ENCODE data around the gene PAX9.

DNA sequence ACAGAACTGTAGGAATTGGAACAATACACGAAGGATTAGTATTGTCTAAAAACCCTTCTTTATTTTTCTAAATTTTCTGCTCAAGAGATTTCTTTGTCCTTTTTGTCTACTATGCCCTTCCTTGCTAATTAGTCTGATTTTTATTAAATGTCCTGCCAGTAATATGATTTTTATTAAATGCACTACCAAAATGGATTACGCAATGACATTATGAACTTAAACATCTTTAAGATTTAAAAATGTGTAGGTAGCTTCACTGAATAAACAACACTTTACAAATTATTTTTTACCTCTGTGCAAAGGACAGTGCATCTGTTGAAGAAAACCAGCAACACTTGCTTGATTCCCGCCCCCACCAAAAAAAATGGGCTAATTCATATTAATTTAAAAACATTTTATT, 8.2 kb upstream of the PAX9 start:
- TF ChIP-seq, protein P1, sequence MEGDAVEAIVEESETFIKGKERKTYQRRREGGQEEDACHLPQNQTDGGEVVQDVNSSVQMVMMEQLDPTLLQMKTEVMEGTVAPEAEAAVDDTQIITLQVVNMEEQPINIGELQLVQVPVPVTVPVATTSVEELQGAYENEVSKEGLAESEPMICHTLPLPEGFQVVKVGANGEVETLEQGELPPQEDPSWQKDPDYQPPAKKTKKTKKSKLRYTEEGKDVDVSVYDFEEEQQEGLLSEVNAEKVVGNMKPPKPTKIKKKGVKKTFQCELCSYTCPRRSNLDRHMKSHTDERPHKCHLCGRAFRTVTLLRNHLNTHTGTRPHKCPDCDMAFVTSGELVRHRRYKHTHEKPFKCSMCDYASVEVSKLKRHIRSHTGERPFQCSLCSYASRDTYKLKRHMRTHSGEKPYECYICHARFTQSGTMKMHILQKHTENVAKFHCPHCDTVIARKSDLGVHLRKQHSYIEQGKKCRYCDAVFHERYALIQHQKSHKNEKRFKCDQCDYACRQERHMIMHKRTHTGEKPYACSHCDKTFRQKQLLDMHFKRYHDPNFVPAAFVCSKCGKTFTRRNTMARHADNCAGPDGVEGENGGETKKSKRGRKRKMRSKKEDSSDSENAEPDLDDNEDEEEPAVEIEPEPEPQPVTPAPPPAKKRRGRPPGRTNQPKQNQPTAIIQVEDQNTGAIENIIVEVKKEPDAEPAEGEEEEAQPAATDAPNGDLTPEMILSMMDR (IDR thresholded peaks at IDR 0.05; ENCODE audit: insufficient read depth, low read length, poor library complexity, severe bottlenecking): no peak
- TF ChIP-seq EZH2phosphoT487 (conservative IDR thresholded peaks at IDR 0.05; ENCODE audit: low read length): no peak

Measured in SU-DHL-6 (cell line).